ENCODE data around the gene TOPAZ1.

The TOPAZ1 gene

DNA sequence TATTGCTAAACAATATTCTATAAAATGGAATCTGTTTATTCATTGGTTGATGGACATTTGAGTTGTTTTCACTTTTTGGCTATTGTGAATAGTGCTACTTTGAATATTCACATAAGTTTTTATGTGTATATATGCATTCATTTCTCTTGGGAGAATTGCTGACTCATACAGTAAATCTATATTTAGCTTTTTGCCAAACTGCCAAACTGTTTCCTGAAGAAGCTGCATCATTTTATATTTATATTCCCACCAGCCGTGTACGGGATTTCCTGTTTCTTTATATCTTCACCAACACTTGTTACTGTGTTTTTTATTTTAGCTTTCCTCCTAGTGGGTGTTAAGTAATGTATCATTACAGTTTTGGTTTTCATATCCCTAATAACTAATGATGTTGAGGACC lies 84.3 kb downstream of the TOPAZ1 start:
- Histone ChIP-seq H3K4me1 (ENCODE audit: control insufficient read depth, insufficient read depth, low read length) (no peaks in the 10 kb centered on the region), H3K4me3 (ENCODE audit: low read length) (no peak overlapping the region), H3K27ac (ENCODE audit: low read length) (no peak overlapping the region), H3K27me3 (ENCODE audit: control insufficient read depth, insufficient read depth, low read length) (no peaks in the 10 kb centered on the region), H3K36me3 (ENCODE audit: control insufficient read depth, insufficient read depth, low read length) (no peaks in the 10 kb centered on the region), H3K9me3 (ENCODE audit: control insufficient read depth, insufficient read depth, low read length) (no peaks in the 10 kb centered on the region)
- no CpG with 5 or more reads among the region's 2 CpGs for WGBS (ENCODE audit: insufficient coverage, insufficient read length)
- no peak for DNase-seq (ENCODE audit: low read depth, low spot score)

DNA sequence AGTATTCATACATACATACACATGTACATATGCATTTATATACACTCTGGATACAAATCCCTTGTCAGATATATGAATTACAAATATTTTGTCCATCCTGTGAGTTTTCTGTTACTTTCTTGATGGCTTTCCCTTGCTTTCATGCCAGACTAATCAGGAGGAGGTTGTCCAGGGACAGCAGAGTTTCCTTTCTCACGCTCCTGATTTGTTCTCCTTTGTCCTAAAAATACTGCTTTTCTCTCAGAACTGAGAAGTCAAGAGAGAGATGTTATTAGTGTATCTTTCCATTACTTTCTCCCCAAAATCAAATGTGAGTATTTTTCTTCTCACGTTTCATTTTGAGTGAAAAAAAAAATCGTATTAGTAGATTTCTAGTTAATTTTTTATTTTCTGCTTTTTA lies 84.8 kb downstream of the TOPAZ1 start:
- H3K4me1 ChIP-seq (ENCODE audit: control insufficient read depth, insufficient read depth, low read length), result no peaks in the 10 kb centered on the region
- WGBS (ENCODE audit: insufficient coverage, insufficient read length), result no CpG with 5 or more reads among the region's 3 CpGs
- no peak for DNase-seq (ENCODE audit: low read depth, low spot score)
- H3K36me3 ChIP-seq (ENCODE audit: control insufficient read depth, insufficient read depth, low read length), result no peaks in the 10 kb centered on the region
- no peaks in the 10 kb centered on the region for H3K27me3 ChIP-seq (ENCODE audit: control insufficient read depth, insufficient read depth, low read length)
- H3K9me3 ChIP-seq (ENCODE audit: control insufficient read depth, insufficient read depth, low read length), result no peaks in the 10 kb centered on the region
- H3K27ac ChIP-seq (ENCODE audit: low read length), result no peak overlapping the region
- no peak overlapping the region for H3K4me3 ChIP-seq (ENCODE audit: low read length)

DNA sequence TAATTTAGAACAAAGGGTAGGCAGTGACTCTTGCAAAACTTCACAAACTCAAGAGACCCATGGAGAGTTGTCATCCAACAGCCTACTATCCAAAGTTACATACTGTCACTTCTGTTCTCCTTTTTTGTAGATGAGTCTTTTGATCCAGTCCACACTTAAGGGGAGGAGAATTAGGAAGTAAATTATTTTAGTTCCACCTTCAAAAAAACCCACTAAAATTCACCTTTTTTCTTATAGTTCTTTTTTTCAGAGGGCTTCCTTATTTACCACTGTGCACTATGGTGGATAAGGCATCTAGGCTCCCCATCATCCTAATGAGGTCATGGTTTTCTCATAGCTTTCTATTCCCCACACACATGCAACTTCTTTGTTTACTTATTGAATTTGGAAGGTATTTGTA lies 88.3 kb downstream of the TOPAZ1 start:
- H3K4me3 ChIP-seq (ENCODE audit: low read length), result no peak overlapping the region
- no peak overlapping the region for H3K27ac ChIP-seq (ENCODE audit: low read length)
- H3K36me3 ChIP-seq (ENCODE audit: control insufficient read depth, insufficient read depth, low read length), result no peaks in the 10 kb centered on the region
- no peaks in the 10 kb centered on the region for H3K27me3 ChIP-seq (ENCODE audit: control insufficient read depth, insufficient read depth, low read length)
- H3K4me1 ChIP-seq (ENCODE audit: control insufficient read depth, insufficient read depth, low read length), result no peaks in the 10 kb centered on the region
- H3K9me3 ChIP-seq (ENCODE audit: control insufficient read depth, insufficient read depth, low read length), result no peaks in the 10 kb centered on the region
- DNase-seq (ENCODE audit: low read depth, low spot score), result no peak

DNA sequence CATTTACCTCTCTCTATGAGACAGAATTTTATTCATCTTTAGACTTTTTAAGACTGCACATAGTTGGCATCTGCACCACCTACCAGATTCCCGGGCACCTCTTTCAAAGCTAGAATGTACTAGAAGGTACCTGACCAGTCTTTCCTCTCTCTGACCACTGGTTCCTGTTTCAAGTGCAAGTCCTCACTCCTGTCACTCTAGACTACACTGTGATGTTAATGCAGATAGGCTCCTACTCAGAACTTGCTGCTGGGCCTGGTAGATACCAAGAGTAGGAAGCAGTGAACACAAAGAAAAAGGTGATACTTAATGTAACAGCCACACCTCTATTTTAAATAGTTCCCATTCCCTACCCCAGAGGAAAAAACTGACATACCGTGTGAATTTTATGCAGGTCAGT lies 88.8 kb downstream of the TOPAZ1 start:
- Histone ChIP-seq H3K27ac (ENCODE audit: low read length) (no peak overlapping the region), H3K4me1 (ENCODE audit: control insufficient read depth, insufficient read depth, low read length) (no peaks in the 10 kb centered on the region), H3K27me3 (ENCODE audit: control insufficient read depth, insufficient read depth, low read length) (no peaks in the 10 kb centered on the region), H3K9me3 (ENCODE audit: control insufficient read depth, insufficient read depth, low read length) (no peaks in the 10 kb centered on the region), H3K36me3 (ENCODE audit: control insufficient read depth, insufficient read depth, low read length) (no peaks in the 10 kb centered on the region), H3K4me3 (ENCODE audit: low read length) (no peak overlapping the region)
- no peak for DNase-seq (ENCODE audit: low read depth, low spot score)
- WGBS (ENCODE audit: insufficient coverage, insufficient read length), result no CpG with 5 or more reads among the region's 2 CpGs

DNA sequence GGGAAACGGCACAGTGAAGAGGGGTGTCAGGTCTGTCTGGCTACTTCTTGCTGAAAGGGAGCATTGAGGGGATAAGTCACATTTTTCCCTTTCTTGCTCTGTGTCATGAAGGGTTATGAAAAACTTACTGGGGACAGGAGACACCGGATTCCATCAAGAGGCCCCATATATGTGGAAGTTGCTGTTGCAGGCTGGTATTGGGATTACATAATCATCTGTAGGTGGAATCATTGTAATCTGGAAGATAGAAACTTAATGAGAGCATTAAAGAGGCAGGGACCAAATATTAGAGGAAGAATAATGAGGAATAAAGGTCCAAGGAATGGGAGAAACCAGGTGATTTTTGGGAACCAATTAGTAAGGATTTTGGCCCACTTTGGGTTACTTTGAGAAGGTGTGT lies 92.6 kb downstream of the TOPAZ1 start:
- Histone ChIP-seq H3K27me3 (ENCODE audit: control insufficient read depth, insufficient read depth, low read length) (no peaks in the 10 kb centered on the region), H3K4me1 (ENCODE audit: control insufficient read depth, insufficient read depth, low read length) (peaks cover 2% of the 10 kb centered on the region; the same call in 1 of the 2 replicates), H3K4me3 (ENCODE audit: low read length) (no peak overlapping the region), H3K9me3 (ENCODE audit: control insufficient read depth, insufficient read depth, low read length) (no peaks in the 10 kb centered on the region), H3K36me3 (ENCODE audit: control insufficient read depth, insufficient read depth, low read length) (no peaks in the 10 kb centered on the region), H3K27ac (ENCODE audit: low read length) (no peak overlapping the region)
- no peak for DNase-seq (ENCODE audit: low read depth, low spot score)
- WGBS (ENCODE audit: insufficient coverage, insufficient read length), result no CpG with 5 or more reads among the region's 2 CpGs

DNA sequence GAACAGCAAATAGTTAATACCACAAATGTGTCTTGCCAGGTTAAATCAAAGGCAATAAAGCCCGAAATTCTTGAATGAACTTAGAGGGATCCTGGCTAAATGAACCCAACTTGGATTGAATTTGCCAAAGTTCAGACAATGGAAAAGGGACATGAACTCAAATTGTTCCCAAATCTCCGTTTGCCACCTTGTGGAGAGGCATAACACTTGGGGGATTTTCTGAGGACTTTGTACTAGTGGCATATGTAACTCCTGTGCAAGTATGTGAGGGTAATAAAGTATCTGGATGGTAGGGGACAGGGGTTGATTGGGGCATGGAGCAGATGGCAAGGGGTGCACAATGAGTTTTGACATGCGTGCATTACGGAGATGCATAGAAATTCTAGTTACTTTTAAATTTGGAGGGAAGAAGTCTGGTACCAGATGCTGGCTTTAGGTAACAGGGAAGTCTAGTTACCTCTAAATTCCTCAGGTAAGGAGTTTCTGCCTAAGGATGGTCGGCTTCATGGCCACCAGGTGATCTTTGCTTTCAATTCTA lies 95.6 kb downstream of the TOPAZ1 start:
- Histone ChIP-seq H3K27me3 (ENCODE audit: control insufficient read depth, insufficient read depth, low read length) (no peaks in the 10 kb centered on the region), H3K9me3 (ENCODE audit: control insufficient read depth, insufficient read depth, low read length) (no peaks in the 10 kb centered on the region), H3K36me3 (ENCODE audit: control insufficient read depth, insufficient read depth, low read length) (no peaks in the 10 kb centered on the region), H3K27ac (ENCODE audit: low read length) (no peak overlapping the region), H3K4me3 (ENCODE audit: low read length) (peak overlapping the region; percentile 88; the same call in 1 of the 2 replicates), H3K4me1 (ENCODE audit: control insufficient read depth, insufficient read depth, low read length) (peaks cover 2% of the 10 kb centered on the region; the same call in 1 of the 2 replicates)
- no peak for DNase-seq (ENCODE audit: low read depth, low spot score)
- WGBS (ENCODE audit: insufficient coverage, insufficient read length), result no CpG with 5 or more reads among the region's 5 CpGs

DNA sequence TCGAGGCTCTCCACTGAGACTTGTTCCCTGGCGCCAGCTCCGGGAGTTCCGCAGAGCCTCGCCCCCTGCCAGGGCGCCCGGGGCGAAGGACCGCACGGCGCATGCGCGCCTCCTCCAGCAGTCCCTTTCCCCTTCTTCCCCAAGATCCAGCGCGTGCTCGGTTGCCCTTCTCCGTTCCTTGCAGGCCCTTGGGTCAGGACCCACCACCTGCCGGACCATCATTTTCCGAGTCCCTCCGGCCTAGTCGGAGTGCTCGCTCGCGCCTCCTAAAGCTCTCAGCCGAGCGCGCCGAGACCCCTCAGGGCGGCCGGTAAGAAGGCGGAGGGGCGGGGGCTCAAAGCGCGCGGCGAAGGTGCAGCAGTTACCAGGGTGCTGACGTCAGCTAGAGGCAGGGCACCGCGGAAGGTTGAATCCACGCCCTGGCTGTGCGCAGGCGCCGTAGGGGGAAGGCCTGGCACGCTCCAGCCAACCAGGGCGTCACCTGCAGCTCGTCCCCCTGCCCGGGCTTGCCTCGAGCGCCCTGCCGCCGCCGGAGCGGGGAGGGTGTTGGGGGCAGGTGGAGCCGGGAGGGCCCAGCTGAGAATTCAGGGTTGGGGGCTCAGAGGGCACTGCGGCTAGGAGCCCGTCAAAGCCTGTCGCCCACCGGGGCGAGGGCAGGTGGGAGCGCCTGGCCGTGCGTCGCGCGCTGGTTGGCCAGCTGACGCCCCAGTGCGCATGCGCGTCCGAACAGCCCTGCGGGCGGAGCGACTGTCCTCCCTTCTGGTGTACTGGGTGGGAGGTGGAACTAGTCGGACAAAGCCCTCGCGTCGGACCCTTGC lies 96.5 kb downstream of the TOPAZ1 start, which contains the start of gene TCAIM:
Gene TCAIM (plus strand): TSS at position 757 of the 818 bp plus-strand sequence. CDS start 16,017 bp downstream, outside the sequence.
- Histone ChIP-seq H3K9me3 (ENCODE audit: control insufficient read depth, insufficient read depth, low read length) (no peaks in the 10 kb centered on the region), H3K4me3 (ENCODE audit: low read length) (peak within 1 kb of the TSS; percentile 88; the same call in 1 of the 2 replicates), H3K27ac (ENCODE audit: low read length) (no peak within 1 kb of the TSS), H3K36me3 (ENCODE audit: control insufficient read depth, insufficient read depth, low read length) (no peaks in the 10 kb centered on the region), H3K4me1 (ENCODE audit: control insufficient read depth, insufficient read depth, low read length) (peaks cover 2% of the 10 kb centered on the region; the same call in 1 of the 2 replicates), H3K27me3 (ENCODE audit: control insufficient read depth, insufficient read depth, low read length) (no peaks in the 10 kb centered on the region)
- no CpG with 5 or more reads among the region's 77 CpGs for WGBS (ENCODE audit: insufficient coverage, insufficient read length)
- DNase-seq (ENCODE audit: low read depth, low spot score), result peak; percentile 95

DNA sequence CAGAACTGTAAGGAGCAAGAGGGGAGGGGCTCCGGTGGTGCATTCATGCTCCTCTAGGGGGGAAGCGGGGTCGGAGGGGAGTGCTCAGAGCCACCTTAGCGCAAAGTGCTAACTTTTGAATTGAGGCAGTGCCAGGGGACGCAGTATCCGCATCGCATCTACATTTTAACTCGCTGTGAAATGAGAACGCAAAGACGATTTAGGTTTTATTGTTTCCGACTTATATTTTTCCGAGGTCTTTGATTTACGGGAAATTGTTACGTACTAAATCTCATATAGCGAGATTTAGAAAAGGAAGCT lies 97.1 kb downstream of the TOPAZ1 start:
- peaks cover 2% of the 10 kb centered on the region; the same call in 1 of the 2 replicates for H3K4me1 ChIP-seq (ENCODE audit: control insufficient read depth, insufficient read depth, low read length)
- H3K36me3 ChIP-seq (ENCODE audit: control insufficient read depth, insufficient read depth, low read length), result no peaks in the 10 kb centered on the region
- H3K4me3 ChIP-seq (ENCODE audit: low read length), result peak overlapping the region; percentile 88; the same call in 1 of the 2 replicates
- DNase-seq (ENCODE audit: low read depth, low spot score), result no peak
- H3K27me3 ChIP-seq (ENCODE audit: control insufficient read depth, insufficient read depth, low read length), result no peaks in the 10 kb centered on the region
- H3K9me3 ChIP-seq (ENCODE audit: control insufficient read depth, insufficient read depth, low read length), result no peaks in the 10 kb centered on the region
- H3K27ac ChIP-seq (ENCODE audit: low read length), result no peak overlapping the region
- no CpG with 5 or more reads among the region's 15 CpGs for WGBS (ENCODE audit: insufficient coverage, insufficient read length)

DNA sequence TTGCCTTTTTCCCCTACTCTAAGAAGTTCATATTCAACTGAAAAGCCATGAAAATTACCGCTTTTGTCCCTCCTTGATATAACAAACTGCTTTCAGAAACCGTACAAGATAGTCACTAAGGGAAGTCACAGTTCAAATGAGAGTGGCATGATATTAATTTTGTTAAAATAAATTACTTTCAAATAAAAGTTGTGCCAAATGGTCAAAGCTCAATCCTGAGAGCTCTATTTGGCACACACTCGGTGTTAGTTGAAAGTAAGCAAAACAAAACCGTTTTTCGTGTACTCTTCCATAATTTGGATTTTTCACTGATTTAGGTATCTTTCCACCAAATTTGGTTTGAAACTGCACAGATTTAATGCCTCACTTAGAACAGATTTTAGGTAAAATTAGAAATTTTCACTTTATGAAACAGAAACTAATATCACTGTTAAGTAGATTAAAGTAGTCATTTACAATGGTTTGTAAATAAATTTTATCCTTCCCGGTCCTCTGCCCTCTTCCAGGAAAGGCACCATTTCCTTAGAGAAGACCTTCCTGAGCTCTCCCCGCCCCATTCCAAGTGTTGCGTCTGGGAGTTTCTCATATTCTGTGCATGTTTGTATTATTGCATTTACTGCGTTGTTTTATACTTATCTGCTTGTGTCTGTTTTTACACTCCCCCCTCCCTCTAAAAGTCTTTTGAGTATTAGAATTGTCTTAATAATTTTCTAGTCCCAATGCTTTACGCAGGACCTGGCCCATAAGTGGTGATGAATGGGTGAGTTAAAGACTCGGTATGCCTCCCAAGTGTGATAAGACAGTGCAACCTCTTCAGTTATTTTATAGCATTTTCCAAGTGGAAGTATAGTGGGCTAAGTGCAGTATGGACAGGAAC lies 97.7 kb downstream of the TOPAZ1 start:
- DNase-seq (ENCODE audit: low read depth, low spot score), result no peak
- H3K4me3 ChIP-seq (ENCODE audit: low read length), result peak overlapping the region; percentile 88; the same call in 1 of the 2 replicates
- no CpG with 5 or more reads among the region's 11 CpGs for WGBS (ENCODE audit: insufficient coverage, insufficient read length)
- H3K27ac ChIP-seq (ENCODE audit: low read length), result no peak overlapping the region
- no peaks in the 10 kb centered on the region for H3K9me3 ChIP-seq (ENCODE audit: control insufficient read depth, insufficient read depth, low read length)
- H3K36me3 ChIP-seq (ENCODE audit: control insufficient read depth, insufficient read depth, low read length), result no peaks in the 10 kb centered on the region
- H3K27me3 ChIP-seq (ENCODE audit: control insufficient read depth, insufficient read depth, low read length), result no peaks in the 10 kb centered on the region
- H3K4me1 ChIP-seq (ENCODE audit: control insufficient read depth, insufficient read depth, low read length), result peaks cover 2% of the 10 kb centered on the region; the same call in 1 of the 2 replicates

DNA sequence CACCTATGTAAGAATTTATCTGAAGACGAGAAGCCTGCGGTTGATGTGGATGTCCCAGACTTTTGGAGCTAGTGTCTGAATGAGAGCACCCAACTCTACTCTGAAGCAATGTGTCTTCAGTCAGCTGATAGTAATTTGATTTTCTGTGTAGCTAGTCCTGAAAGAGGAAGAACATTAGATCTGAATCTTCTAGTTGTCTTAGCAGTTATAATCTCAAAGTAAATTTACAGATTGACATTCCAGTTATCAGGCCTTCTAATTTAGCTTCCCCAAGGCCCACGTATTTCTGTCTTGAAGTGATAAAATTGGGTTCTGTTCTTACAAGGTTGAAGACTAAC lies 98.3 kb downstream of the TOPAZ1 start:
- no peaks in the 10 kb centered on the region for H3K9me3 ChIP-seq (ENCODE audit: control insufficient read depth, insufficient read depth, low read length)
- no peaks in the 10 kb centered on the region for H3K36me3 ChIP-seq (ENCODE audit: control insufficient read depth, insufficient read depth, low read length)
- H3K4me3 ChIP-seq (ENCODE audit: low read length), result no peak overlapping the region
- no peak for DNase-seq (ENCODE audit: low read depth, low spot score)
- H3K4me1 ChIP-seq (ENCODE audit: control insufficient read depth, insufficient read depth, low read length), result peaks cover 2% of the 10 kb centered on the region; the same call in 1 of the 2 replicates
- no CpG with 5 or more reads among the region's 3 CpGs for WGBS (ENCODE audit: insufficient coverage, insufficient read length)
- H3K27me3 ChIP-seq (ENCODE audit: control insufficient read depth, insufficient read depth, low read length), result no peaks in the 10 kb centered on the region
- H3K27ac ChIP-seq (ENCODE audit: low read length), result no peak overlapping the region
